ENCODE measurements around the gene RALGPS2.

- no peak for TF ChIP-seq CREB1 (CRISPR knock-in tag; IDR thresholded peaks at IDR 0.05)
- no peak for TF ChIP-seq CTCF (IDR thresholded peaks at IDR 0.05)
- TF ChIP-seq ZSCAN18 (CRISPR knock-in tag; IDR thresholded peaks at IDR 0.05): no peak
- TF ChIP-seq FOXP4 (CRISPR knock-in tag; IDR thresholded peaks at IDR 0.05): no peak
- TF ChIP-seq ZNF423 (CRISPR knock-in tag; IDR thresholded peaks at IDR 0.05): no peak
- TF ChIP-seq NFYB (CRISPR knock-in tag; conservative IDR thresholded peaks at IDR 0.05; ENCODE audit: low read depth): no peak
Measured at GRCh38 chr1:178846306-178846705, 121.3 kb downstream of the RALGPS2 start.

Data from WTC11 (cell line).